ENCODE results near the gene VSIG1.

VSIG1 gene

GRCh38 chrX:108036298-108036973 lies 8.4 kb upstream of the VSIG1 start:
- Histone ChIP-seq H3K27me3 (no peaks in the 10 kb centered on the region), H3K4me1 (ENCODE audit: control insufficient read depth in 1 of 2, insufficient read depth in 1 of 2, low read depth in 1 of 2, low read length in 1 of 2) (peaks cover 0 to 10% of the 10 kb centered on the region in 2 experiments), H3K4me3 (ENCODE audit: low read depth in 1 of 2, low read length in 1 of 2) (no peak overlapping the region), H3K9me3 (no peaks in the 10 kb centered on the region), H3K36me3 (no peaks in the 10 kb centered on the region), H3K27ac (peak overlapping the region; percentile 50)
- no peak for TF ChIP-seq CTCF (IDR thresholded peaks at IDR 0.05)

- no peaks in the 10 kb centered on the region for H3K36me3 ChIP-seq
- H3K9me3 ChIP-seq: no peaks in the 10 kb centered on the region
- no peaks in the 10 kb centered on the region for H3K27me3 ChIP-seq
- H3K4me3 ChIP-seq (ENCODE audit: low read depth in 1 of 2, low read length in 1 of 2): no peak overlapping the region
- no peak for TF ChIP-seq CTCF (IDR thresholded peaks at IDR 0.05)
- peak overlapping the region; percentile 74 for H3K27ac ChIP-seq
- H3K4me1 ChIP-seq (ENCODE audit: control insufficient read depth in 1 of 2, insufficient read depth in 1 of 2, low read depth in 1 of 2, low read length in 1 of 2): peaks cover 0 to 24% of the 10 kb centered on the region in 2 experiments
Observed at GRCh38 chrX:108049649-108050048, 4.8 kb downstream of the VSIG1 start.

DNA sequence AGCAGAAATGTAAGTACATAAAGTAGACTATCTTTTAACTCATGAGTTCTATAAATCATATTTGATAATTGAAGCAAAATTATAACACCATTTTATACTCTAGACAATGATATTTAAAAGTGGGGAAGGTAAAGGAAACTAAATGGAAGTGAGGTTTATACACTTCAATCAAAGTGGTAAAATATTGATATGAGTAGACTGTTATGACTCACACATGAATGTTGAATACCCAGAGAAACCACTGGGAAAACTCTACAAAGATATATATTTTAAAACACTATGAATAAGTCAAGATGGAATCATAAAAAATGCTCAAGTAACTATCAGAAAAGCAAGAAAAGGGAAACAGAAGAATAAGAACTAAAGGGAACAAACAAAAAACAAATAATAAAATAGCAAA lies 8.4 kb downstream of the VSIG1 start:
- H3K36me3 ChIP-seq: no peaks in the 10 kb centered on the region
- no peaks in the 10 kb centered on the region for H3K9me3 ChIP-seq
- H3K4me3 ChIP-seq (ENCODE audit: low read depth in 1 of 2, low read length in 1 of 2): no peak overlapping the region
- H3K4me1 ChIP-seq (ENCODE audit: control insufficient read depth in 1 of 2, insufficient read depth in 1 of 2, low read depth in 1 of 2, low read length in 1 of 2): peaks cover 0 to 24% of the 10 kb centered on the region in 2 experiments
- H3K27ac ChIP-seq: no peak overlapping the region
- H3K27me3 ChIP-seq: no peaks in the 10 kb centered on the region
- no peak for TF ChIP-seq CTCF (IDR thresholded peaks at IDR 0.05)

- no peaks in the 10 kb centered on the region for H3K27me3 ChIP-seq
- no peak for TF ChIP-seq CTCF (IDR thresholded peaks at IDR 0.05)
Observed at GRCh38 chrX:108055546-108055945, 10.7 kb downstream of the VSIG1 start.

GRCh38 chrX:108059801-108060200 lies 14.9 kb downstream of the VSIG1 start:
- no peaks in the 10 kb centered on the region for H3K36me3 ChIP-seq
- no peak for TF ChIP-seq CTCF (IDR thresholded peaks at IDR 0.05)

More at GRCh38 chrX:108055546-108055945, 10.7 kb downstream of the VSIG1 start:
- H3K9me3 ChIP-seq: no peaks in the 10 kb centered on the region
- no peak overlapping the region for H3K4me3 ChIP-seq (ENCODE audit: low read depth in 1 of 2, low read length in 1 of 2)
- H3K27ac ChIP-seq: no peak overlapping the region
- H3K36me3 ChIP-seq: no peaks in the 10 kb centered on the region
- peaks cover 0 to 6% of the 10 kb centered on the region in 2 experiments for H3K4me1 ChIP-seq (ENCODE audit: control insufficient read depth in 1 of 2, insufficient read depth in 1 of 2, low read depth in 1 of 2, low read length in 1 of 2)

More at GRCh38 chrX:108059801-108060200, 14.9 kb downstream of the VSIG1 start:
- no peak overlapping the region for H3K4me3 ChIP-seq (ENCODE audit: low read depth in 1 of 2, low read length in 1 of 2)
- no peaks in the 10 kb centered on the region for H3K9me3 ChIP-seq
- no peaks in the 10 kb centered on the region for H3K27me3 ChIP-seq
- H3K27ac ChIP-seq: no peak overlapping the region
- no peaks in the 10 kb centered on the region for H3K4me1 ChIP-seq (ENCODE audit: control insufficient read depth in 1 of 2, insufficient read depth in 1 of 2, low read depth in 1 of 2, low read length in 1 of 2)
